Stomach (tissue), 9 donors: ENCODE data around the gene ORM1. TPM values are rescaled to one million over a fixed set of nuclear protein-coding genes. Genes with fewer than 3 reads are reported as not detected.

ENCODE experiments used
- DNase-seq, 2 donors: peaks; one replicate each; pipeline versions ENCODE4 v3.0.0 to v3.0.0-alpha.2; 2013 to 2019
- H3K27ac ChIP-seq, 5 donors: fragments of 200-600 bp in 4 of 5; sonication (generic) in 4 of 5; one replicate each; pipeline ENCODE4 v1.5.1; 2013 to 2019; ENCODE audit warnings: mild to moderate bottlenecking in 1 of 5, moderate library complexity in 1 of 5
- H3K27me3 ChIP-seq, 3 donors: fragments of 200-600 bp; sonication (generic); one replicate each; pipeline ENCODE4 v1.5.1; 2017 to 2019; ENCODE audit warnings: mixed run types in 1 of 3
- H3K36me3 ChIP-seq, 4 donors: fragments of 200-600 bp; sonication (generic); 1 replicate in 3 of 4; 2 replicates in 1 of 4; pipeline ENCODE4 v1.5.1; 2016 to 2019
- H3K4me1 ChIP-seq, 4 donors: fragments of 200-600 bp; sonication (generic); one replicate each; pipeline ENCODE4 v1.5.1; 2016 to 2019
- H3K4me3 ChIP-seq, 4 donors: fragments of 200-600 bp; sonication (generic) in 3 of 4; one replicate each; pipeline ENCODE4 v1.5.1; 2016 to 2019; ENCODE audit warnings: mild to moderate bottlenecking in 1 of 4
- H3K9me3 ChIP-seq, 4 donors: fragments of 200-600 bp; sonication (generic); one replicate each; pipeline ENCODE4 v1.5.1; 2016 to 2019
- CTCF ChIP-seq, 7 experiments: fragments of 450-650 bp in 4 of 7; fragments of 200-600 bp in 3 of 7; sonication (generic) in 3 of 7; IDR thresholded peaks; one replicate each; pipeline ENCODE4 v1.5.1; 2016 to 2019; ENCODE audit warnings: antibody characterized with exemption in 7 of 7, control low read depth in 2 of 7, mild to moderate bottlenecking in 1 of 7
- EP300 ChIP-seq: sonication (generic); formaldehyde crosslinking; IDR thresholded peaks from one replicate; pipeline ENCODE4 v1.6.1; 2017; ENCODE audit warnings: antibody characterized with exemption
- POLR2A ChIP-seq, 4 donors: fragments of 450-650 bp; IDR thresholded peaks; one replicate each; pipeline ENCODE4 v1.6.1; 2016; ENCODE audit warnings: antibody characterized with exemption in 4 of 4, control low read depth in 2 of 4, mild to moderate bottlenecking in 1 of 4, moderate library complexity in 1 of 4
- POLR2AphosphoS5 ChIP-seq, 3 donors: sonication (generic); formaldehyde crosslinking; IDR thresholded peaks; one replicate each; pipeline ENCODE4 v1.6.1; 2016; ENCODE audit warnings: antibody characterized with exemption in 3 of 3
- WGBS, 5 donors: extraction: QIAGEN DNeasy Blood & Tissue Kit in 3 of 5; methylation state at CpG; one replicate each; pipeline versions ENCODE4 v1.1.5 to v1.1.7; 2013 to 2018; 5-methylcytosine and 5-hydroxymethylcytosine counted together
- intact Hi-C: fragments of 100-400 bp; cut with DNase I; formaldehyde crosslinking; loops from one replicate; pipeline ENCODE4 v1.15.1; 2023; ENCODE audit warnings: low total_unique reads
- polyA plus RNA-seq, 3 donors: library from polyadenylated mRNA; stranded (reverse); fragments of 200-250 nt; gene quantifications; one replicate each; pipeline ENCODE4 v1.2.3, GENCODE V29; 2013
- total RNA-seq, 5 donors: library from RNA; depleted of rRNA; stranded (reverse); fragments of >200 nt; gene quantifications; one replicate each; pipeline versions ENCODE4 v1.1.0 to v1.2.3, GENCODE V29; 2014 to 2016
- donor health status: healthy with polysubstance abuse.
- donor health status: Bipolar disorder and iron deficiency.
- donor health status: healthy.

Gene ORM1
- total and polyA plus RNA-seq, 8 donors: 1.6 to 14.8 (median 2.9) TPM; not detected in 3

GRCh38 chr9:114355821-114356220 is 32.9 kb downstream of the ORM1 start:
- no peak overlapping the region for H3K4me3 ChIP-seq
- H3K36me3 ChIP-seq: peaks cover 66 to 100% (median 100%) of the 10 kb centered on the region in 4 donors
- intact Hi-C loops: no loop called here
- no peak for TF ChIP-seq POLR2A (IDR thresholded peaks at IDR 0.05)
- TF ChIP-seq EP300: no peak
- TF ChIP-seq POLR2AphosphoS5 (IDR thresholded peaks at IDR 0.05): no peak
- no peak for TF ChIP-seq CTCF (IDR thresholded peaks at IDR 0.05)
- no peak for DNase-seq
- peaks cover 0 to 3% (median 0%) of the 10 kb centered on the region in 4 donors for H3K4me1 ChIP-seq
- WGBS, 5 donors: 92 to 95% (median 94%) methylated on average over 6 of the region's 6 CpGs
- H3K27ac ChIP-seq: no peak overlapping the region
- no peaks in the 10 kb centered on the region for H3K9me3 ChIP-seq
- no peaks in the 10 kb centered on the region for H3K27me3 ChIP-seq

- 75 to 90% (median 87%) methylated on average over 5 to 6 of the region's 6 CpGs for WGBS, 5 donors
- H3K36me3 ChIP-seq: peaks cover 73 to 100% (median 100%) of the 10 kb centered on the region in 4 donors
Measured at GRCh38 chr9:114356792-114357191, 33.9 kb downstream of the ORM1 start.

GRCh38 chr9:114357360-114357759 is 34.5 kb downstream of the ORM1 start:
- H3K9me3 ChIP-seq: no peaks in the 10 kb centered on the region
- no peak for DNase-seq
- H3K4me3 ChIP-seq: no peak overlapping the region
- intact Hi-C loops: no loop called here
- TF ChIP-seq EP300: no peak
- TF ChIP-seq CTCF (IDR thresholded peaks at IDR 0.05): no peak
- no peak for TF ChIP-seq POLR2AphosphoS5 (IDR thresholded peaks at IDR 0.05)
- no peak for TF ChIP-seq POLR2A (IDR thresholded peaks at IDR 0.05)
- 87 to 92% (median 88%) methylated on average over 6 of the region's 6 CpGs for WGBS, 5 donors
- peaks cover 0 to 3% (median 0%) of the 10 kb centered on the region in 4 donors for H3K4me1 ChIP-seq
- no peaks in the 10 kb centered on the region for H3K27me3 ChIP-seq
- no peak overlapping the region for H3K27ac ChIP-seq
- peaks cover 79 to 100% (median 100%) of the 10 kb centered on the region in 4 donors for H3K36me3 ChIP-seq

More at GRCh38 chr9:114356792-114357191, 33.9 kb downstream of the ORM1 start:
- Histone ChIP-seq H3K27ac (no peak overlapping the region), H3K4me1 (peaks cover 0 to 3% (median 0%) of the 10 kb centered on the region in 4 donors), H3K9me3 (no peaks in the 10 kb centered on the region), H3K4me3 (no peak overlapping the region), H3K27me3 (no peaks in the 10 kb centered on the region)
- no peak for DNase-seq
- no peak for TF ChIP-seq POLR2AphosphoS5 (IDR thresholded peaks at IDR 0.05)
- TF ChIP-seq EP300: no peak
- TF ChIP-seq CTCF (IDR thresholded peaks at IDR 0.05): no peak
- no peak for TF ChIP-seq POLR2A (IDR thresholded peaks at IDR 0.05)
- intact Hi-C loops: no loop called here

- no peak for DNase-seq
- H3K27me3 ChIP-seq: no peaks in the 10 kb centered on the region
- TF ChIP-seq POLR2AphosphoS5 (IDR thresholded peaks at IDR 0.05): no peak
- no peaks in the 10 kb centered on the region for H3K9me3 ChIP-seq
- WGBS, 5 donors: 88 to 100% (median 96%) methylated on average over 8 to 9 of the region's 9 CpGs
- intact Hi-C loops: no loop called here
- peaks cover 83 to 100% (median 100%) of the 10 kb centered on the region in 4 donors for H3K36me3 ChIP-seq
- H3K4me1 ChIP-seq: no peaks in the 10 kb centered on the region
- H3K27ac ChIP-seq: no peak overlapping the region
- no peak overlapping the region for H3K4me3 ChIP-seq
Measured at GRCh38 chr9:114357911-114358328, 35.0 kb downstream of the ORM1 start.

GRCh38 chr9:114359801-114360200 is 36.9 kb downstream of the ORM1 start:
- Histone ChIP-seq H3K27ac (no peak overlapping the region), H3K4me1 (peaks cover 0 to 14% (median 0%) of the 10 kb centered on the region in 4 donors), H3K4me3 (no peak overlapping the region), H3K9me3 (no peaks in the 10 kb centered on the region), H3K27me3 (no peaks in the 10 kb centered on the region), H3K36me3 (peaks cover 83 to 100% (median 100%) of the 10 kb centered on the region in 4 donors)
- intact Hi-C loops: no loop called here
- TF ChIP-seq EP300 (no peak), POLR2A (IDR thresholded peaks at IDR 0.05) (no peak), CTCF (IDR thresholded peaks at IDR 0.05) (no peak), POLR2AphosphoS5 (IDR thresholded peaks at IDR 0.05) (no peak)
- no peak for DNase-seq
- 93 to 99% (median 96%) methylated on average over 7 of the region's 7 CpGs for WGBS, 5 donors
